ENCODE data around the gene BCAP31.
"Not testable (repeated sequence)": the region's sequence is repeated elsewhere in the genome, so short reads cannot be mapped to it uniquely, and the experiment has no call there.

BCAP31 gene

GRCh38 chrX:153732401-153732800 lies 8.2 kb upstream of the BCAP31 start:
- POLR2A ChIA-PET, result no interaction called here
- CTCF ChIA-PET, result no interaction called here
- no peak for DNase-seq (ENCODE audit: extremely low spot score)
- no peak for TF ChIP-seq CTCF (IDR thresholded peaks at IDR 0.05; ENCODE audit: control extremely low read depth, extremely low read depth, low read depth, missing control alignments)

GRCh38 chrX:153731845-153732215 lies 7.6 kb upstream of the BCAP31 start:
- TF ChIP-seq CTCF (IDR thresholded peaks at IDR 0.05; ENCODE audit: control extremely low read depth, extremely low read depth, low read depth, missing control alignments), result no peak
- ChIA-PET POLR2A (no interaction called here), CTCF (no interaction called here)
- DNase-seq (ENCODE audit: extremely low spot score), result no peak

- ChIA-PET CTCF (no interaction called here), POLR2A (no interaction called here)
- no peak for DNase-seq (ENCODE audit: extremely low spot score)
- TF ChIP-seq CTCF (IDR thresholded peaks at IDR 0.05; ENCODE audit: control extremely low read depth, extremely low read depth, low read depth, missing control alignments), result no peak
These were observed 7.1 kb upstream of the BCAP31 start for GRCh38 chrX:153731117-153731844.

- POLR2A ChIA-PET; DNase-seq (ENCODE audit: extremely low spot score); CTCF ChIA-PET: not testable (repeated sequence)
These were observed 5.9 kb upstream of the BCAP31 start for GRCh38 chrX:153730115-153730514.

GRCh38 chrX:153728951-153729631 lies 4.9 kb upstream of the BCAP31 start:
- no peak for TF ChIP-seq CTCF (IDR thresholded peaks at IDR 0.05; ENCODE audit: control extremely low read depth, extremely low read depth, low read depth, missing control alignments)

GRCh38 chrX:153728095-153728494 lies 3.9 kb upstream of the BCAP31 start:
- no peak for TF ChIP-seq CTCF (IDR thresholded peaks at IDR 0.05; ENCODE audit: control extremely low read depth, extremely low read depth, low read depth, missing control alignments)
- no peak for DNase-seq (ENCODE audit: extremely low spot score)
- CTCF ChIA-PET, result interaction anchor here (1.3 kb wide), 1 partner anchor 36 kb away, joined by 3 read pairs; no protein-coding TSS in a partner anchor
- POLR2A ChIA-PET, result no interaction called here

More at GRCh38 chrX:153728951-153729631, 4.9 kb upstream of the BCAP31 start:
- ChIA-PET CTCF (no interaction called here), POLR2A (no interaction called here)
- DNase-seq (ENCODE audit: extremely low spot score), result no peak
